Medulla oblongata (tissue), 1 donor: Measurements from ENCODE around the gene MAPK7.
A peak's percentile ranks its signal among the peaks of the same experiment; 100 is the strongest.

ENCODE experiments used
- DNase-seq: peaks from one replicate; pipeline ENCODE4 v3.0.0-alpha.2; 2015; ENCODE audit errors: extremely low spot score

Gene MAPK7

DNA sequence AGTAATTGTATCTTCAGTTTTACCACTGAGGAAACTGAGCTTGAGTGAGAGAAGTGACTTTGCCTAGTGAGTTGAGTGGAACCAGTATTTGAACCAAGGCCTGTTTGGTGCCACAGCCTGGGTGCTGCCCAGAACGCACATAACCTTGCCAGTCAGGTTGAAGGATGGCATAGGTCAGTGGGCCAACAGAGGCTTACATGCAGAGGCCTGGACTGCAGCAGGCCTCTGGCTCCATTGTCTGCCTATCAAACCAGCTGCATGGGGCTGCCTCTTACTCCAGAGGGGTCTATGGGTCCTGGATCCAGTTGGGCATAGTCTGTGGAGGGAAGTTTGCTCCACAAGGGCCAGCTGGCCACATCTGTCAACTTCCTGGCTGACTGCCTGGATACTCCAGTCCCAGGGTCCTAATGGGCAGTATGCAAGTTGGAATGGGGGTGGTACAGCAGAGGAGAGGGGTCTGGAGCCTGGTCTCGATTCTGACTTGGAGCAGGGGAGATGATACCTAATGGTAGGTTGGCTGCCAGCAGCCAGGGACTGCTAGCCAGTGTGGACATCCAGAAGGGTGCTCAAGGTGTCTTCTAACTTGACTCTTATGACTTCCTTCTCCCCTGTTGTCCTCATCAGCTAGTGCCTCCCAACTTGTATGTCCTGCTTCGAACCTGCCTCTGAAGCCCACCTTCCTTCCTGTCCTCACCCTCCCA lies 21.6 kb downstream of the MAPK7 start:
- no peak for DNase-seq

DNA sequence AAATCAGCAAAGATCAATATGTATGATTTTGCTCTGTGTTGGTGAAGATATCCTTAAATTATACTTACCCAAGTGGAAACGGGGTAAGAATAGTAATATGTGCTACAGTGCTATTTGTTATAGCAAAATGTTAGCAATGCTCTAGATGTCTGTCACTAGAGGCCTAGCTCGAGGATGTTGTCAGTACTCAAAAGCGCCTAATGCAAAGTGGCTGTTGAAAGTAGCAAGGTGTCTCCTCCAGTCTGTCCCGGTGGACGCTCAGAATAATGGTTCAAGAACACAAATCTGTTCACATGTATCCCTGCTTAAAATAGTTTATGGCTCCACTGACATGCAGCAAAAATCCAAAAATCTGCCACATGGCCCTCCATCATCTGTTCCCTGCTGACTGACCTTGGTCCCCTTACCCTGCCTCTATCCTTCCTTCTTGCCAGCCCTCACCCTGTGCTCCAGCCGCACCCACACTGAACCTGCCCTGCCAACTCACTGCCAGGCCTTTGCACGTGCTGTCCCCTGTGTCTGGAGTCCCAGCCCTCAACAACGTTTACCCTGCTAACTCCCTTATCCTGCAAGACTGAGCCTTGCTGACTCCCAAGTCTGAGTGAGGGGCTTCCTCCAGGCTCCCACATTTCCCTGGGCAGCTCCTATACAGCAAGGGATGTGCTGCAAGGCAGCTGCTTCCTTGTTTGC lies 23.2 kb downstream of the MAPK7 start:
- DNase-seq: no peak

DNA sequence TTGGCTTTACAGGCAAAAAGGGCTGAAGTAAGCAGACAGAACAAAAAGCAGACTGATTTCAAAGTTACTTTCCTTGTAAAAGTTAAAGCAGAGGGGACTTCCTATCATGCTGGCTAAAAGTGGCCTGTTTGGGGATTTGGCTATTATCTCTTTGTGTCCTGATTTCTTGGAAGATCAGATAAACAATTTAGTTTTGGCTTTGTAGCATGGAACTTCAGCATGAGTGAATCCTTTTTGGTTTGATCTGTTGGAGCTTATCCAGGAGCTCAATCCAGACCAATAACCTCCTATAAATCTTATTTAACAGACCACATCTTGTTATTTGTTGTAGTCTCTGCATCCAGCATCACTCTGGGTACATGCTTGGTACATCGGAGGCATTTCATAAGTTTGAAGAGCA lies 23.9 kb downstream of the MAPK7 start:
- DNase-seq: no peak

DNA sequence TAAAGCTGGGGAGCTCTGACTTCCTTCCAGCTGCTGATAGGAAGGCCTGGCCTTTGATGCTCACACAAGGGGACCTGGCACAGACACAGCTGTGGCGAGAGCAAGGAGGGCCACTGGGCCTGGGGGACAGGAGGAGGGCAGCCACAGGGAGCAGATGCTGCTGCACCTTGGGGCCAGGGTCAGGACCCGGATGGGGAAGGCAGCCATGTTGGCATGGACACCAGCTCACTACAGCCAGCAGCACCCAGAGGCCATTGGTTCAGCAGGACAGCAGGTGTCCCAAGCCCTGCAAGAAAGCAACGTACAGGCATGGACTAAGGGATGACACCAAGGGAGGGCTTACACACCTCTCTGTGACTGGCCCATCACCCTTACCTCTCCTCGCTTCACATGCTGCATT lies 24.7 kb downstream of the MAPK7 start:
- no peak for DNase-seq

DNA sequence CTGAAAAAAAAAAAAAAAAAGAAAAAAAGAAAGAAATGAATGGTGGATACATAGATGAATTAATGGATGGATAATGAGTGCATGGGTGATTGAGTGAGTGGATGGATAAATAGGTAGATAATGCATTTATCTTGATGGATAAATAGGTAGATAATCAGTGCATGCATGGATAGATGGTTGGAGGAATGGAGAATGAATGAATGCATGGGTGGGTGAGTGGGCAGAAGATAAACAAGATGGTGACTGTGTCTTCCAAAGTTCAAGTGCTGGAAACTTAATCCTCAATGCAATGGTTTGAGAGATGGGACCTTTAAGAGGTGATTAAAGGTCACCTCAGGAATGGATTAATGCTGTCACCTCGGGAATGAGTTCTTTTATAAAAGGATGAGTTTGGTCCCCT lies 26.0 kb downstream of the MAPK7 start:
- no peak for DNase-seq

DNA sequence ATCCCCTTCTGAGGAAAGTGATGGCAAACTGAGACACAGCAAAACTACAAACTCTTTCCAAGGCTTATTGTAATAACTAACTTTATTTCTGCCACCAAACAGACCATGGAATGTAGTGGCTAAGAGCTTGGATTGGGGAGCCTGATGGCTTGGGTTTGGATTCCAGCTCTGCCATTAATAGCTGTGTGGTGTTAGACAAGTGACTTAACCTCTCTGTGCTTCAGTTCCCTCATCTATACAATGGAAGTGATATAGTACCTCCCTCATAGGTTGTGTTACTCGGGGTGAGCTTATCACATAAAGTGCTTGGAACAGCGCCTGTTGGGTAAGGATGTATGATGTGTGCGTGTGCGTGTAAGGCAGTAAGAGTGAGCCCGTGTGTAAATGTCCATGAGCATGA lies 26.8 kb downstream of the MAPK7 start:
- no peak for DNase-seq

DNA sequence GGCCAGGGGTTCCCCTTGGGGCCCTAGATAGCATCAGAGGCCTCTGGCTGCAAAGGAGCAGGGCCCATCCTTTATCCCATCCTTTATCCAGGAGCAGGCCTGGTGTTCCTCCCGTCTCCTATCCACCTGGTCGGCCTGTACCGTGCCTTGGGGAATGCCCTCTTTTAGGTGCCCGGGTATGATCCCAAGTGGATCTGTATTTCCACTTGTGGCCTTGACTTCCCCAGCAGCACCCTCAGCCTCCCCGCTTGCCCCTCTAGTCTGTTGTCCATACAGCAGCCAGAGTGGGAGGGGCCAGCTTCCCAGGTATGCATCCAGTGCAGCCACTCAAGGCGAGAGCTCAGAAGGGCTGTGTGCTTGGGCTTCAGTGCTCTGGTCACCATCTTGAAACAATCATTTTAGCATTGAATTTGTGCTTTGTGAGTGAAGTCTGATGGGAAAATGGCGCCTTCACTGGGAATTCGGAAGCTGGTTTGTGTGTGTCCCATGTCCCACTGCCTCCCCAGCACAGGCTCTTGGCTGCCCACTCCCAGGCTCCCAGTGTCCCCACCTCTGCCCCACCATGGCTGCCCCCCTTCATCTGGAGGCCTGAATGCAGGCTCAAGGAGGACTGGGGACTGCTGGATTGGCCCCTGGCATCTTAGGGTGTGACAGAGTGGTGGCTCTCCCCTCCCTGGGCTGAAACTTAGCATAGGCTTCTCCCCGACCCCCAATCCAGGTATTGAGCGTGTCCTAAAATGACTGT lies 29.5 kb downstream of the MAPK7 start:
- no peak for DNase-seq

DNA sequence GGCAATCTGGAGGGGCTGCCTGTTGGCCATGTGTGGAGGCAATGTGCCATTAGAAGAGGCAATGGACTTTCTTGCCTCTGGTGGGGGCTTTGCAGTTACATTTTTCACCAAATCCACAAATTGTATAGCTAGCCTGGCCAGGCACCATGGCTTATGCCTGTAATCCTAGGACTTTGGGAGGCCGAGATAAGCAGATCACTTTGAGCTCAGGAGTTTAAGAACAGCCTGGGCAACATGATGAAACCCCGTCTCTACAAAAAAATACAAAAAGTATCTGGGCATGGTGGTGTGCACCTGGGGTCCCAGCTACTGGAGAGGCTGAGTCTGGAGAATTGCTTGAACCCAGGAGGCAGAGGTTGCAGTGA lies 30.0 kb downstream of the MAPK7 start:
- DNase-seq: no peak

DNA sequence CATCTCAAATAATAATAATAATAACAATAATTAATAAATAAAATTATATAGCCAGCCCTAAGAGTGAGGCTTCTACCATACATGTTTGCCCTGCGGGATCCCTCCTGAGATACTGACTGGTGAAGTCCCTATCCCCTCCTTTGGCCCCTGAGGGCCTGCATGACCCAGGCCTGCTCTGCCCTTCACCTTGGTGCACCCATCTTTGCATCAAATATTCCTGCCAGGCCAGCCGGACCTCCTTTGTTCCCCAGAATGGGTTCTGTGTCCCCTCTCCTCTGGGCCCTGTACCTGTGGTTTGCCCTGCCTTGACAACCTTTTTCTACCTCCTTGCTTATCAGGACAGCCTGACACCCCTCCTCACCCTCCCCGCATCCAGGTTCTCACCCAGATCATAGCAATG lies 30.8 kb downstream of the MAPK7 start:
- no peak for DNase-seq

DNA sequence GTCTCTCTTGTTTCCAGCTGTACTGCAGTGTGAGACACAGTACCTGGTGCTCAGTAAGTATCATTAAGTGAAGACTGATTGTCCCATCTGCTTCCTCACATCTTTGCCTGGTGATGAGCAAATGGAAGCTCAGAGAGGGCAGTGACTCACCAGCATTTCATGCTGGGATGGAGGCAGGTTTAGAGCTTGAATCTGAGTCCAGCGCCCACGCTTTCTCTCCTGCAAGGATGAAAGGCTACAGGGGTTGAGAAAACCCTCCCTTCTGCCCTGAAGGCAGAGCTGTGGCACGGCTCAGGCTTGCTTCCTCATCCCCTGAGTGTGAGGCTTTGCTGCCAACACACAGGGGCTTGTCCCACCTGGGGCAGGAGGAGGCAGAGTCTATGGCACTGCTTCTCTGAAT lies 31.2 kb downstream of the MAPK7 start:
- no peak for DNase-seq

DNA sequence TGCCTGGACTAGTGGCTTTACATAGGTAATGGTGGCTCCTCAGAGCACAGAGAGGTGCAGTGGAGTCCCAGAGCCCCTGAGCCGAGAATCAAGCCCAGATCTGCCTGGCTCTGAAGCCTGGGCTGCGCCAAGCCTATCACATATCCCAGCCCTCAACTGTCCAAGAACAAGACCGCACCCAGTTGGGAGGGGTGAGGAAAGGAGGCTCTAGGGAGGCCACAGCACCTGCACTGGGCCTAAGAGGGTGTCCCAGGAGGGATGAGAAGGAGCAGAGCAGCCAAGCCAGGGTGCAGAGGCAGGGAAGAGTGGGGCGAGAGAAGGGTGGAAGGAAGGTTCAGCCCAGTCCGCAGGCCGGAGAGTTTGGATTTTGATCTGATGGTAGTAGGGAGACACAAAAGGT lies 31.8 kb downstream of the MAPK7 start:
- DNase-seq: no peak

DNA sequence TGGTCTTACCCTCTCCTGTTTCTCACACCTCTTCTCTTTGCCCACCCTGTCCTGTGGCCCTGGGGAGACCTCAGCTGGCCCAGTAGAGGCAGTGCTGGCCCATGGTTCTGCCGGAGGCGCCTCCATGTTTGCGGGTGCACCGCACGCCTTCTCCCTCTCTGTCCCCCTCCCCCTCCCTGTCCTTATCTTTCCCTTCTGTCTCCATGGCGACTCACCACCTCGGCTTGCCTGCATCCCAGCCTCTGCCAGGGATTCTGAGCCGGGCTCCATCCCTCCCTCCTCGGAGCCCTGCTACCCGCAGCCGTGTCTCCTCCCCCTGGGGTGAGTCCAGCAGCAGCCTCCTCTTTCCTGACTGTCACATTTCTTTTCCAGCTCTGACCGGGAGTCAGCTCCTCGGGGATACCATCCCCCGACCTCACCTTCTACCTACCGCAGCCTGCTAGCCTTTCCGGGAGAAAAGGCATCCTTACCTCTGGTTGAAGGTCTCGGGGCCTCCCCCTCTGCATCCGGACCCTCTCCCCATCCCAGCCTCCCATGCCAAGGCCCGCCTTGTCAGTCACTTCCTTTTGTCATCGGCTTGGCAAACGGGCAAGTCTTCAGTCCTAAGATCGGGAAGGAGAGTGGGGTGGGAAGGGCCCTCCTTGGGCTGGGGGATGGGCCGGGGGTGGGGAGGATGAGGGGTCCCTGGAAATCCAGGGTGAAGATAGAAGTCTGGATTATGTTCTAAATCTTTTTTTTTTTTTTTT lies 32.8 kb downstream of the MAPK7 start, which contains the start of gene RNF112:
RNF112 (plus strand) TSS at position 358 of the 746 bp plus-strand sequence; CDS start at position 535, 177 bp downstream.
- peak; percentile 42 for DNase-seq

DNA sequence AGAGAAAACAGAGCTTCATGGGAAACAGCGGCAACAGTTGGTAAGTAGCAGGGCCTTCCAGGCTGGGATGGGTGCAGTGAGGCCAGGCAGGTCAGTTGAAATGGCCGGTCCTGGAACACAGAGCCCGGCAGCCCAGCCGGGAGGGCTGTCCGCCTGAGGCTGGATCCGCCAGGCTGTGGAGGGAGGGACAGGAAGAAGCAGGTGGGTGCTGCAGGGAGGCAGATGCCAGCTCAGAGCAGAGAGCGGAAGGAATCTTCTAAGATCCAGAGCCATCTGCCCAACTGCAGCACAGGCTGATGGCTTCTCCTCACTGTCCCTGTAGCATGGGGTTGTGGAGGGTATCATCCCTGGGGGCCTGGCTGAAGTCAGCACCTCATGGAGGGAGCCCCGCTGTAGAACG lies 33.3 kb downstream of the MAPK7 start:
- no peak for DNase-seq

DNA sequence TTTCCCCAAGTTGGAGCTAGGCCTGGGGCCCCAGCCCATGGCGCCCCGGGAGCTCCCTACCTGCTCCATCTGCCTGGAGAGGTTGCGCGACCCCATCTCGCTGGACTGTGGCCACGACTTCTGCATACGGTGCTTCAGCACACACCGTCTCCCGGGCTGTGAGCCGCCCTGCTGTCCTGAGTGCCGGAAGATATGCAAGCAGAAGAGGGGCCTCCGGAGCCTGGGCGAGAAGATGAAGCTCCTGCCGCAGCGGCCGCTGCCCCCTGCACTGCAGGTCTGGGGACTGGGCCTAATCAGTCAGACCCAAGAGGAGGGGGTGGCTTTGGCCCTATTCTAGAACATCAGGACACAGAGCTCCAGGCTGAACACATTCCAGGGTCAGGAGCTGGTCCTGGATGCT lies 34.2 kb downstream of the MAPK7 start:
- no peak for DNase-seq

DNA sequence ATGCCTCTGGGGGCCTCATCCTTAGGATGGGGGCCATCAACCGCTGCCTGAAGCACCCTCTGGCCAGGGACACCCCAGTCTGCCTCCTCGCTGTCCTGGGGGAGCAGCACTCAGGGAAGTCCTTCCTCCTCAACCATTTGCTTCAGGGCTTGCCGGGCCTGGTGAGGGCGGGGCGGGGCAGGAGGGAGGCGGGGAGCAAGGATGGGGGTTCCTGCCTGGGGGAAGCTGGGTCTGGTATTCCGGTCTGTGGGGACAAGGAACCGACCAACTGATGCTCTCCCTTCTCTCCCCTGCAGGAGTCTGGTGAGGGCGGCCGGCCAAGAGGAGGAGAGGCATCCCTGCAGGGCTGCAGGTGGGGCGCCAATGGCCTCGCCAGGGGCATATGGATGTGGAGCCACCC lies 34.7 kb downstream of the MAPK7 start:
- DNase-seq: no peak

DNA sequence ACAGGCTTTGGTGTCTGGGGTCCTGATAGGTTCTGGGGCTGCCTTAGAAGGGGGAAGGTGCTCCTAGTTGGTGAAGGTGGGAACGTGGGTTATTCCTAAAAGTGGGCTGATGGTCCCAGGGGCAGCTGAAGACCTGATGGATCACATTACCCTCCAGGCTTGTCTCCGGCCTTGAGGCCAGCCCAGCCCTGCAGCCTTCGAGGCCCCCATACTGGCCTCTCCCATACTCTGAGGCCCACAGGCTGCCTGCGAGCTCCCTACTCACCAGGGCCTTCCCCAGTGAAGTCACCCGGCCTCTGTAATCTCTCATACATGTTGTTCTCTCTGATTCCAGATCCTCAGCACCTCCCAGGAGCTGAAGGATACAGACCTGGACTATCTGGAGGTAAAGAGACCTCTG lies 35.5 kb downstream of the MAPK7 start:
- DNase-seq: no peak

DNA sequence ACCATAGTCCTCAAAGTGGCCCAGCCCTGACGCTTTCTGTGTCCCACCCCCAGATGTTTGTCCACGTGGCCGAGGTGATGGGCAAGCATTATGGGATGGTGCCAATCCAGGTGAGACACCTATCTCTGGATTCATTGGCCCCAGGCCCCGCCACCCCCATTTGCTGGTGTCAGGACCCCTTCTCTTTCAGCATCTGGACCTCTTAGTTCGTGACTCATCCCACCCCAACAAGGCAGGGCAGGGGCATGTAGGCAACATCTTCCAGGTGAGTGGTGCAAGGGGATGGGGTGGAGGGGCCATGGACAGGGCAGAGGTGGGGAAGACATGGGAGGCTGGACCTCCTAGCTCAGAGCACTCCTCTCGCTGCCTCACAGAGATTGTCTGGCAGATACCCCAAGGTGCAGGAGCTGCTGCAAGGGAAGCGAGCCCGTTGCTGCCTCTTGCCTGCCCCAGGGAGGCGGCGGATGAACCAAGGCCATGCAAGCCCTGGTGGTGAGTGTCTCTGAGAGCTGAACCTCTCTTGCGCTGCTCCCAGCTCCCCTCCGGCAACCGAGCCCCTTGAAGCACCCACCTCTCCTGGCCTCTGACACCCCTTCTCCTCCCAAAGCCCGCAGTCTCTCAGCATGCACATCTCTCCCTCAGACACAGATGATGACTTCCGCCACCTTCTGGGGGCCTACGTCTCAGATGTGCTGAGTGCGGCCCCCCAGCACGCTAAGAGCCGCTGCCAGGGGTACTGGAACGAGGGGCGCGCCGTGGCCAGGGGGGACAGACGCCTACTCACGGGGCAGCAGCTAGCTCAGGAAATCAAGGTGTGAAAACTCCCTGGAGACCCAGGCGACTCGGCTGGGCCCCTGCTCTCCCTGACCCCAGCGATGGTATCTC lies 36.3 kb downstream of the MAPK7 start:
- DNase-seq: no peak

DNA sequence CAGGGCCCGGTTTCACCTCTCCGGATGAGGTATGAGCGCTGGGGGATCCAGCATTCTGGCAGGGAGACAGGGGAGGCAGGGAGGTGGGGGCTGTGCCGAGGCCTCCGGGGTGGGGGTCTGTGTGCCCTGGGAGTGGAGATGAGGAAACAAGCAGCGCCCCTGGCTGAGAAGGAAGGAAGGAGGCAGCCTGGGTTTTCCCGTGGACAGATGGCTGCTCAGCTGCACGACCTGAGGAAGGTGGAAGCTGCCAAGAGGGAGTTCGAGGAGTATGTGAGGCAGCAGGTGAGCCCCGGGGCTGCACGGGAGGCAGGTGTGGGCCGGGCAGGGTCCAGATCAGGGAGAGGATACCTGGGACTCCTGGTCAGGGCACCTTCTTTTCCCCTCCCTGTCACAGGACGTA lies 37.0 kb downstream of the MAPK7 start:
- no peak for DNase-seq

DNA sequence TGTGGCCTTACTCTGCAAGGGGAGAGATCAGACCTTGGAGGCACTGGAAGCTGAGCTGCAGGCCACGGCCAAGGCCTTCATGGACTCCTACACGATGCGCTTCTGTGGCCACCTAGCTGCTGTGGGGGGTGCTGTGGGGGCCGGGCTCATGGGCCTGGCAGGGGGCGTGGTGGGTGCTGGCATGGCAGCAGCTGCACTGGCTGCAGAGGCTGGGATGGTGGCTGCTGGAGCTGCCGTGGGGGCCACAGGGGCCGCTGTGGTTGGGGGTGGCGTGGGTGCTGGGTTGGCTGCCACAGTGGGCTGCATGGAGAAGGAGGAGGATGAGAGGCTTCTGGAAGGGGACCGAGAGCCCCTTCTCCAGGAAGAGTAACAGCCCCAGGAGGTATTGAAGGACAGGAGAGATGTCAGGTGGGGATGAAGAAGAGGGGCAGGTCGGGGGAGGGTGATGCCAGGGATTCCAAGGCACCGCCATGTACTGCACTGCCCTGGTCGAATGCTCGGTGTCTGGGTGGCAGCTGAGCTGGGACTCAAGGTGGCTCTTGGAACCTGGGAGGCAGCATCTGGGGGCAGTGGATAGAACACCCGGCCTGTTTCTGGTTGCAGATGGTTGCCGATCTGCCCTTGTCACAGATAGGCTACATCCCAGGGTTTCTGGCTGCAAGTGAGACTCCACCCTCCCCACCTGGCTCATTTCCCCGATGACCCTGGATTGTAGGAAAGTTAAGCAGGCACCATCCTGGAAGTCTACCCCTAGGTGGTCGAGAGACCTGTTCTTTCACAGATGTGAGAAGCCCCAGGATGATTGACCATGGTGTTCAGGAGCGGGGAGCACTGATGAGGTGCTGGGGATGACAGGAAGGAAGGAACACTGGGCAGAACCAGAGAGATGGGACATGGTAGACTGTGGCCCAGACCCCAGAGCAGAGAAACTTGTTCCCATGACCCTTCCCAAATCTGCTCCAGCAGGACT lies 37.8 kb downstream of the MAPK7 start:
- DNase-seq: no peak

DNA sequence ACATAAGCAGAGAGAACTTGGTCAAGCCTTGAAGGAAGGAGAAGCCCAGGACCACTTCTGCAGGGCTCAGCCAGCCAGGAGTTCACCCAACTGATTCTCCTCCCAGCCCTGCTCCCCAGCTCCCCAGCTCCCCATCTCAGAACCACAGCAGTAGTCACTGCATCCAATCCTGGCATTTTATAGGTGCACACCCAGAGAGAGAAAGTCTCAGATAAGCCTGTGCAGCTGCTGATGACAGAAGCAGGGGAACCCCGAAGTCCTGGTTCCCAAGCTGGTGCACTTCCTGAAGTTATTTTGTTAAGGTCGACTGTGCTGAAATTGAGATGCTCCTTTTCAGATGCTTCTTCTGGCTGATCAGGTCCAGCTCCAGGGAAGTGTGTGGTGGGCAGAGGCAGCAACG lies 39.3 kb downstream of the MAPK7 start:
- DNase-seq: no peak
